Measurements from ENCODE around the gene ACAA1. TPM values are rescaled to one million over a fixed set of nuclear protein-coding genes. Genes with fewer than 3 reads are reported as not detected.

Gene ACAA1
- total and polyA plus RNA-seq, 2 donors (not counting 1 experiment from before 2014, with no cell fraction given) = 98.4 to 143 TPM

DNA sequence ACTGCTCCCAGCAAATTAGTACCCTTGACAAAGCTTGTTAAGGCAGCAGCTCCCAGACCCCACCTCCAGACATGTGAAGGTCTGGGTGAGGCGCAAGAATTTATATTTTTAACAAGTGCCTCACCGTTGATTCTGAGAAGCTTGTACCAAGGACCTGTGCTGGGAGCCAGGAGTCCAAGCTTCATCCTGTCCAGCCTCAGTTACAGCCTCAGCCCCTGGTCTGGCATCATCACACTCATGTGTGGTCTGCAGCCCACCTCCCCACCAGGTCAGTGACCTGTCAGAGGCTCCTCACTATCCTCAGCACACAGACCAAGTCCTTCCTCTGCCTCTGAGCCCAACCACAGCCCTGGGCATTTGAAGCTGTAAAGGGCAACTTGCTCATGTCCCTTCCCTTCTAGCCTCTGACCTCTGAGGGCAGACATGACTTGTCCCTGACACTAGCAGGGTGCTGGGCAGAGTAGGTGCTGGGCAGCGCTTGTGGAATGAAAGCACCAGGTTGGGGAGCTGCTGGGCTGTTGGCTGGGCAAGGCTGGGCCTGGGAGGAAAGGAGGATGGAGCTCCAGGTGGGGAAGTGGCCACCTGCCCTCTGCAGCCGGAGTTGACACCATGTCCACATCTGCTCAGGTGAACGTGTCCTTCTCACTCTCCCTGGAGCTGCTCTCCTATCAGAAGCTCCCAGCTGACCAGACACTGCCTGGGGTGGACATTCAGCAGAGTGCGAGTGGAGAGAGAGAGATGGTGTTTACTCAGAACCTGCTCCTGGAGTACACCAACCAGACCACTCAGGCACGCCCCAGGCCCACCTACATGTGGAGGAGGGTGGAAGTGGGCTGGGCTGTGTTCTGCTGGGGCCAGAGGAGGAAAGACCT, 16.9 kb downstream of the ACAA1 start:
- H3K27ac ChIP-seq (ENCODE audit: low read length in 2 of 2) = no peak overlapping the region
- ChIA-PET CTCF (interaction anchor here (1.0 to 6.5 kb wide), 6 partner anchors 17 to 360 kb away, joined by 3 to 55 read pairs (median 5); partner anchors contain the start of genes ACAA1 and XYLB), POLR2A (interaction anchor here (0.7 kb wide), 1 partner anchor 1243 kb away, joined by 3 read pairs; no protein-coding TSS in a partner anchor)
- H3K27ac Mint-ChIP-seq = no peak overlapping the region
- H3K79me2 ChIP-seq (ENCODE audit: control insufficient read depth, insufficient read depth, low read length) = no peaks in the 10 kb centered on the region
- TF ChIP-seq EZH2 (IDR thresholded peaks at IDR 0.05; ENCODE audit: borderline replicate concordance, insufficient read depth, low read depth, low read length, poor library complexity, severe bottlenecking) = no peak
- TF ChIP-seq, protein P1, sequence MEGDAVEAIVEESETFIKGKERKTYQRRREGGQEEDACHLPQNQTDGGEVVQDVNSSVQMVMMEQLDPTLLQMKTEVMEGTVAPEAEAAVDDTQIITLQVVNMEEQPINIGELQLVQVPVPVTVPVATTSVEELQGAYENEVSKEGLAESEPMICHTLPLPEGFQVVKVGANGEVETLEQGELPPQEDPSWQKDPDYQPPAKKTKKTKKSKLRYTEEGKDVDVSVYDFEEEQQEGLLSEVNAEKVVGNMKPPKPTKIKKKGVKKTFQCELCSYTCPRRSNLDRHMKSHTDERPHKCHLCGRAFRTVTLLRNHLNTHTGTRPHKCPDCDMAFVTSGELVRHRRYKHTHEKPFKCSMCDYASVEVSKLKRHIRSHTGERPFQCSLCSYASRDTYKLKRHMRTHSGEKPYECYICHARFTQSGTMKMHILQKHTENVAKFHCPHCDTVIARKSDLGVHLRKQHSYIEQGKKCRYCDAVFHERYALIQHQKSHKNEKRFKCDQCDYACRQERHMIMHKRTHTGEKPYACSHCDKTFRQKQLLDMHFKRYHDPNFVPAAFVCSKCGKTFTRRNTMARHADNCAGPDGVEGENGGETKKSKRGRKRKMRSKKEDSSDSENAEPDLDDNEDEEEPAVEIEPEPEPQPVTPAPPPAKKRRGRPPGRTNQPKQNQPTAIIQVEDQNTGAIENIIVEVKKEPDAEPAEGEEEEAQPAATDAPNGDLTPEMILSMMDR (IDR thresholded peaks at IDR 0.05) = no peak
- H3K9me3 Mint-ChIP-seq (ENCODE audit: insufficient read depth) = no peaks in the 10 kb centered on the region
- H3K4me3 Mint-ChIP-seq = no peak overlapping the region
- intact Hi-C loops (cut with micrococcal nuclease) = loop anchor here (2.0 kb wide), 1 partner anchor 227 kb away; the partner anchor contains the start of gene XYLB
- H3K4me1 Mint-ChIP-seq = peaks cover 13% of the 10 kb centered on the region
- ATAC-seq (ENCODE audit: low read depth) (no peak), DNase-seq (no peak)
- no peak overlapping the region for H2AFZ ChIP-seq (ENCODE audit: insufficient read depth, low read depth, low read length, poor library complexity, severe bottlenecking)
- peaks cover 13 to 16% of the 10 kb centered on the region in 2 donors for H3K4me1 ChIP-seq (ENCODE audit: control insufficient read depth in 2 of 2, insufficient read depth in 2 of 2, low read length in 2 of 2)
- no peak overlapping the region for H3K9ac ChIP-seq (ENCODE audit: low read length)
- H3K4me2 ChIP-seq (replicated peaks; ENCODE audit: low read depth, low read length, poor library complexity, severe bottlenecking) = no peak overlapping the region
- no peaks in the 10 kb centered on the region for H4K20me1 ChIP-seq (ENCODE audit: control insufficient read depth, insufficient read depth, low read length, poor library complexity, severe bottlenecking)
- WGBS (ENCODE audit: insufficient coverage) = 94% methylated on average over 6 of the region's 7 CpGs
- H3K36me3 ChIP-seq (replicated peaks in 1 of 2; ENCODE audit: control extremely low read depth in 1 of 2, control insufficient read depth in 1 of 2, extremely low read depth in 1 of 2, insufficient read depth in 2 of 2, low read length in 1 of 2) = peaks cover 2 to 38% of the 10 kb centered on the region in 2 experiments
- no peak overlapping the region for H3K4me3 ChIP-seq (ENCODE audit: control extremely low read depth in 1 of 5, extremely low read depth in 1 of 5, insufficient read depth in 1 of 5, low read depth in 2 of 5, low read length in 4 of 5)
- no peaks in the 10 kb centered on the region for H3K9me3 ChIP-seq (ENCODE audit: control extremely low read depth in 1 of 3, control insufficient read depth in 2 of 3, insufficient read depth in 1 of 3, low read length in 2 of 3)
- no peaks in the 10 kb centered on the region for H3K27me3 ChIP-seq (replicated peaks in 1 of 4; ENCODE audit: control extremely low read depth in 1 of 4, control insufficient read depth in 3 of 4, insufficient read depth in 4 of 4, low read length in 3 of 4)
- H3K27me3 Mint-ChIP-seq = peaks cover 7% of the 10 kb centered on the region

DNA sequence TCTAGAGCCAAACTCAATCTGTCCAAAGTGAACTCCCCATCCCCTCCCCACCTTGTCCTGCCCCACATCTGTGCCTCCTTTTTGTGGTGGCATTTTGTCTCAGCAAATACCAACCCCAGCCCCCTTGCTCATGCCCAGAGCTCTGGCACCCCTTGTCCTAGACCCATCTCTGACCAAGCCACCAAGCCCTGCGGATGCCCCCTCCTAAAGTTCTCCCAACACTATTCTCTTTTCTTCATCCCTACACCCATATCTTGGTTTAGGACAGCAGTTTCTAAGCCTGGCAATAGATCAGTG, 17.7 kb downstream of the ACAA1 start:
- Mint-ChIP-seq H3K4me3 (no peak overlapping the region), H3K27me3 (peaks cover 7% of the 10 kb centered on the region), H3K4me1 (peaks cover 22% of the 10 kb centered on the region), H3K9me3 (ENCODE audit: insufficient read depth) (no peaks in the 10 kb centered on the region), H3K27ac (peak overlapping the region; percentile 17)
- ChIA-PET CTCF (interaction anchor here (0.6 to 6.5 kb wide), 6 partner anchors 17 to 361 kb away, joined by 3 to 55 read pairs (median 5); partner anchors contain the start of genes ACAA1, OXSR1 and XYLB), POLR2A (no interaction called here)
- DNase-seq = no peak
- Histone ChIP-seq H3K4me2 (replicated peaks; ENCODE audit: low read depth, low read length, poor library complexity, severe bottlenecking) (no peak overlapping the region), H3K79me2 (ENCODE audit: control insufficient read depth, insufficient read depth, low read length) (no peaks in the 10 kb centered on the region), H3K36me3 (replicated peaks in 1 of 2; ENCODE audit: control extremely low read depth in 1 of 2, control insufficient read depth in 1 of 2, extremely low read depth in 1 of 2, insufficient read depth in 2 of 2, low read length in 1 of 2) (peaks cover 2 to 31% of the 10 kb centered on the region in 2 experiments), H3K4me1 (ENCODE audit: control insufficient read depth in 2 of 2, insufficient read depth in 2 of 2, low read length in 2 of 2) (peaks cover 19 to 23% of the 10 kb centered on the region in 2 donors), H2AFZ (ENCODE audit: insufficient read depth, low read depth, low read length, poor library complexity, severe bottlenecking) (no peak overlapping the region), H3K9me3 (ENCODE audit: control extremely low read depth in 1 of 3, control insufficient read depth in 2 of 3, insufficient read depth in 1 of 3, low read length in 2 of 3) (no peaks in the 10 kb centered on the region), H3K27ac (ENCODE audit: low read length in 2 of 2) (no peak overlapping the region), H3K27me3 (replicated peaks in 1 of 4; ENCODE audit: control extremely low read depth in 1 of 4, control insufficient read depth in 3 of 4, insufficient read depth in 4 of 4, low read length in 3 of 4) (no peaks in the 10 kb centered on the region), H3K4me3 (ENCODE audit: control extremely low read depth in 1 of 5, extremely low read depth in 1 of 5, insufficient read depth in 1 of 5, low read depth in 2 of 5, low read length in 4 of 5) (no peak overlapping the region), H4K20me1 (ENCODE audit: control insufficient read depth, insufficient read depth, low read length, poor library complexity, severe bottlenecking) (no peaks in the 10 kb centered on the region), H3K9ac (ENCODE audit: low read length) (no peak overlapping the region)
- ATAC-seq (ENCODE audit: low read depth) = no peak
- 100% methylated on average over 1 of the region's 1 CpG for WGBS (ENCODE audit: insufficient coverage)
- intact Hi-C loops (cut with micrococcal nuclease) = loop anchor here (2.0 kb wide), 1 partner anchor 228 kb away; the partner anchor contains the start of gene XYLB
- TF ChIP-seq, protein P1 (IDR thresholded peaks at IDR 0.05) = no peak
- TF ChIP-seq EZH2 (IDR thresholded peaks at IDR 0.05; ENCODE audit: borderline replicate concordance, insufficient read depth, low read depth, low read length, poor library complexity, severe bottlenecking) = no peak

Measured in B cell (primary cell).